K562 (cell line): ENCODE measurements around the gene CLIC1. TPM values are rescaled to one million over a fixed set of nuclear protein-coding genes. Genes with fewer than 3 reads are reported as not detected.

Source experiments
- BACH1 ChIP-seq: fragments of 200-800 bp; sonication (Bioruptor generic); IDR thresholded peaks from 2 replicates; pipeline ENCODE4 v1.6.1; 2016; ENCODE audit warnings: missing genetic modification characterization, missing compliant biosample characterization
- CXXC5 ChIP-seq: fragments of 250-450 bp; sonication (Bioruptor Pico); IDR thresholded peaks from 2 replicates; pipeline ENCODE4 v1.8.0; 2022; ENCODE audit warnings: inconsistent platforms, mild to moderate bottlenecking, moderate library complexity
- E4F1 ChIP-seq: fragments of 250-450 bp; sonication (Bioruptor Pico); IDR thresholded peaks from 2 replicates; pipeline ENCODE4 v1.5.0; 2021; ENCODE audit warnings: mild to moderate bottlenecking, borderline replicate concordance
- ETS1 ChIP-seq: conservative IDR thresholded peaks from 2 replicates; pipeline ENCODE4 v1.6.1; 2011; ENCODE audit warnings: low read depth, mild to moderate bottlenecking, low read length; ENCODE audit not compliant: control insufficient read depth
- MTA1 ChIP-seq: fragments of 450-650 bp; IDR thresholded peaks from 2 replicates; pipeline ENCODE4 v1.6.1; 2017; ENCODE audit warnings: borderline replicate concordance
- NFXL1 ChIP-seq: fragments of 450-650 bp; formaldehyde crosslinking; IDR thresholded peaks from 2 replicates; pipeline ENCODE4 v1.4.0; 2021; ENCODE audit warnings: mild to moderate bottlenecking
- PHF8 ChIP-seq: fragments of 200-600 bp; sonication (generic); IDR thresholded peaks from 2 replicates; pipeline ENCODE4 v1.6.1; 2012; ENCODE audit warnings: mixed run types, mild to moderate bottlenecking, inconsistent platforms, low read length, moderate library complexity, borderline replicate concordance
- RNF219 ChIP-seq: fragments of 250-450 bp; sonication (Bioruptor Pico); IDR thresholded peaks from 2 replicates; pipeline ENCODE4 v1.5.0; 2022; ENCODE audit warnings: mild to moderate bottlenecking
- SMAD3 ChIP-seq: fragments of 450-650 bp; formaldehyde crosslinking; conservative IDR thresholded peaks from 2 replicates; pipeline ENCODE4 v1.4.0; 2020; ENCODE audit warnings: mild to moderate bottlenecking
- TEAD1 ChIP-seq, 2 experiments: fragments of 450-650 bp in 1 of 2; sonication (generic) in 1 of 2; formaldehyde crosslinking; IDR thresholded peaks; 2 replicates each; pipeline versions ENCODE4 v1.4.0 to v1.8.0; 2020 to 2022; ENCODE audit warnings: mild to moderate bottlenecking in 2 of 2, missing genetic modification reagents in 1 of 2
- THAP7 ChIP-seq: fragments of 250-450 bp; sonication (Bioruptor Pico); IDR thresholded peaks from 2 replicates; pipeline ENCODE4 v1.5.0; 2021
- ZBTB26 ChIP-seq: fragments of 450-650 bp; formaldehyde crosslinking; IDR thresholded peaks from 2 replicates; pipeline ENCODE4 v1.4.0; 2022; ENCODE audit warnings: missing genetic modification characterization
- ZNF740 ChIP-seq, 3 experiments: fragments of 200-800 bp in 1 of 3; sonication (Bioruptor generic) in 1 of 3; sonication (generic) in 1 of 3; formaldehyde crosslinking in 1 of 3; IDR thresholded peaks; 2 replicates each; pipeline versions ENCODE4 v1.6.1 to v1.8.0; 2016 to 2022; ENCODE audit warnings: mild to moderate bottlenecking in 2 of 3, missing compliant biosample characterization in 2 of 3, missing genetic modification characterization in 2 of 3, missing genetic modification reagents in 1 of 3
- ZNF785 ChIP-seq: fragments of 250-450 bp; sonication (Bioruptor Pico); IDR thresholded peaks from 2 replicates; pipeline ENCODE4 v1.4.0; 2020; ENCODE audit warnings: mild to moderate bottlenecking
- polyA plus RNA-seq, 8 experiments: library from polyadenylated mRNA; depleted of rRNA in 4 of 8; stranded (reverse) in 5 of 8; unstranded in 3 of 8; fragments of >200 nt; fragmentation: Nextera tagmentation in 2 of 8; fragmentation: Illumina TruSeq in 1 of 8; extraction: Ambion mirVana in 2 of 8; extraction: Trizol in 1 of 8; gene quantifications; 2 replicates each; pipeline versions ENCODE4 v1.2.1 to v1.2.3, GENCODE V29; 2011 to 2014; ENCODE audit warnings: inconsistent platforms in 1 of 8, missing spikeins in 1 of 8
- total RNA-seq, 7 experiments: library from RNA; depleted of rRNA in 6 of 7; stranded (reverse); fragments of >200 nt in 6 of 7; fragmentation: Illumina TruSeq in 2 of 7; extraction: Trizol in 2 of 7; gene quantifications; 2 replicates each; pipeline versions ENCODE4 v1.2.1 to v1.2.3, GENCODE V29; 2011 to 2021; ENCODE audit warnings: low replicate concordance in 1 of 7

CLIC1 gene
- total and polyA plus RNA-seq, 9 of the 15 experiments (the other 6 are each of a cell fraction or from before 2014, with no cell fraction given), result 1,267 to 2,419 (median 1,808) TPM

- no peak for TF ChIP-seq E4F1 (CRISPR knock-in tag)
- no peak for TF ChIP-seq PHF8
- TF ChIP-seq THAP7 (CRISPR knock-in tag), result no peak
- no peak for TF ChIP-seq NFXL1 (CRISPR knock-in tag)
- TF ChIP-seq MTA1, result peak; percentile 78; the same call in 1 of the 2 replicates
- peak; percentile 60; the same call in 1 of the 2 replicates for TF ChIP-seq SMAD3 (CRISPR knock-in tag)
- peak; percentile 57 to 64; a peak in 3 of 4 replicates for TF ChIP-seq TEAD1 (CRISPR knock-in tag; IDR thresholded peaks at IDR 0.05)
- TF ChIP-seq ETS1, result peak; percentile 71; the same call in 1 of the 2 replicates
- no peak for TF ChIP-seq ZNF785 (CRISPR knock-in tag)
- TF ChIP-seq BACH1 (tag), result no peak
- TF ChIP-seq RNF219 (CRISPR knock-in tag), result no peak
- TF ChIP-seq CXXC5 (CRISPR knock-in tag), result peak; percentile 50
- peak; percentile 78 for TF ChIP-seq ZBTB26 (CRISPR knock-in tag)
- peak; percentile 89 for TF ChIP-seq ZNF740 (CRISPR knock-in tag; IDR thresholded peaks at IDR 0.05)
- no peak for TF ChIP-seq ZNF740 (tag; IDR thresholded peaks at IDR 0.05)
Measured at GRCh38 chr6:31769684-31770371, 33.5 kb upstream of the CLIC1 start (continued).
